ENCODE data around the gene FRMD4B.

Gene FRMD4B

DNA sequence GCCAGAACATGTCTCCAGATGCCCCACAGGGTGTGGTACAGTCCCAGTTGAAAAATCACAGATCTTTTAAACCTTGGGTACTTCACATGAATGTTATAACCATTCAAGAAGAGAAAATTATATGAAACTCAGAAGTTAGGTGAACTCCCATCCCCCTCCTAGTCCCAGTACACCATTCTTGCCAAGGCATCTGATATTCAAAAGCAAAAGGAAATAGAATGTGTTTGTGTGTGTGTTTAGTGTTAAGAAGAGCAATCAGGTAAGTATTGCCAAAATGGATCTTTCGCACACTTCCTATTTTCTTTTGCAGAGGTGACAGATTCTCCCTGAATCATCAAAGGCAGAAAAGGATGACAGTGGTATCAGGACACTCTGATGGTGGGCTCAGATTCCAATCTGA is 219.4 kb downstream of the FRMD4B start:
- DNase-seq, result no peak

DNA sequence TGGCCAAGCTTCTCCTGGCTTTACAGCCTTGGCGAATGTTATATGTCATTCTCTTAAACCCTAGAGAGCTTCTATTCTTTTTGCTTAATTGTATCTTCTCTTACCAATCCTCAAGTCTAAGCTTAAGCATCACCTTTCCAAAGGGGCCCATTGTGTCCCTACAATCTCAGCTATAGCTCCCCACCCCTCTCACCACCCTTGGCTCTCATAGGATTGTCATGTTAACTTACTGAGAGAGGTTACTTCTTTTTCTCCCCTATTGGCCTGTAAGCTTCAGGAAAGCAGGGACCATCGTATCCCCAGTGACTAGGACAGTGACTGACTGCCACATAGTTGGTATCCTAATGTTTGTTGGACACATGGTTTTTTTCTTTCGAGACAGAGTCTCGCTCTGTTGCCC is 220.1 kb downstream of the FRMD4B start:
- DNase-seq, result no peak

DNA sequence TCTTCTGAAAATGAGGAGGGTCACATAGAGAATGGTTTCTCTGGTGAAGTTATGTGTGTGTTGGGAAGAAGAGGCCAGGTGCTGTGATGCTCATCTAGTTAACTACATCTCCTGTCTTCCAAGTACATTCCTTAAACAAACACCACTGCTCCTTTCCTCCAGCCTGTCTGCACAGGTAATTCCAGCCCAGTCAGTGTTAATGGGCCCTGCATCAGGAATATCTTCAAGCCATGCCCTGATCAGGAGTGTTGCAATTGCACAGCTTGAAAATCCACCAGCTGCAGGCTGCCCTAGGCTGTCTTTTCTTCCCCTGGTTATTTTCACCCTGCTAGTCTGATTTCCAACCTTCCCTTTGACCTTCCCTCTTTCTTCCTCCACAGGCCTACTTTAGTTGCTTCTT is 221.6 kb downstream of the FRMD4B start:
- no peak for DNase-seq

DNA sequence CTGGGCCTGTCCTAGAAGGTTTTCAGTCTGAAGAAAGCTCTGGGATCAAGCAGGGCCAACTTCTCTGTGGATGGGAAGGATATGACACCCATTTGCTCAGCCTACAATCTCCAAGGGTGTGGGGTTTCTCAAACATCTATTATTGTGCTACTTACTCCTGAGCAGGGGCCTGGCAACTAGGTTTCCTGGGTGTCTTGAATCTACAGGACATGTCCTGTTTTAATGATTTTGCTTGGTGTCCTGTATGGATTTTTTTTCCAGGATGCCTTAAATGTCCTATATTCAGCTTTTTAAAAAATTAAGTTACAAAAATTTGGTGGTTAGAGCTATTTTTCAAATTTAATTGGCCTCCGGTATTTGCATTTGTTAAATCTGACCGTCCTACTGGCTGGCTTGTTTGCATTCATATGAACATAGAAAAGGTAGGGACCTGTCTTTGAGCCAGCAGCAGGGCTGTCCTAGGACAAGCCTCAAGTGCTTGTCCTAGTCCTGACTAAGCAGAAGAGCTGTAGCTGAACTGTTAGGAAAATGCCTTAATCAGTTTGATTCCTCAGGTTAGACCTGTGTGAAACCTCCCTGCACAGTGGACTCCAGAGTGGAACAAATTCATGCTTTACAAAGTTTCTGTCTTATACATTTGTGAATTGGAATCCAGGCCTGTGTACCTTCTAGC is 223.4 kb downstream of the FRMD4B start:
- DNase-seq, result no peak

DNA sequence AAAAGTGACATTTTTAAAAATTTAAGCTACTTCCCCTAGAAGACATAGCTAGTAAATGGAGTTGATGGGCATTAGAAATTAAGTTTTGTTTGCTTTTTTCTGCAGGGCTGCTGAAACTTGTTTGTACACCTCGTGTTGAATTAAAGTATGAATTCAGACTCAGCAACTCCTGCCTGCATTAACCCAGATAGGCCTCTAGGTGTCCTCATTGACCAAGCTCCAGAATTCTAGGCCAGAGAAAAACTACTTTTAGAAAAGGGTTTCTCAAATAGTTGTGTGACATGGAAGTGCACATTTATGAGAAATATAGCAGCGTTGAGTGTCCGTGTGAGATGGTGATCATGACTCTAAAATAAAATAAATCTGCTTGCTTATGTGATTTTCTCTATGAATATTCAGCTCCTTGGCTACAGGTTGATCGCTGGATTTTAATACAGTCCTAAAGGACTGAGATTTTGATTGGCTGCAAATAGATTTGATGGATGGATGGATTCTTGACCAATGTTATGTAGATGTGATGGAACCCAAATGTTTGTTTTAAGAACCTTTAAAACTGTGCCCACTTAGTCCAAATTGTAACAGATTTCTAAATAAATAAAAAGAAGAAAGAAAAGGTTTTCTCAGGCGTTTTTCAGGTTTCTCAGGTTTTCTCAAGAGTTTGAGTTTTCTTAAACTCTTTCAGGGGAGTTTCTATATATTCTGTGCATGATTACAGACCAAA is 224.1 kb downstream of the FRMD4B start:
- DNase-seq, result peak; percentile 52

DNA sequence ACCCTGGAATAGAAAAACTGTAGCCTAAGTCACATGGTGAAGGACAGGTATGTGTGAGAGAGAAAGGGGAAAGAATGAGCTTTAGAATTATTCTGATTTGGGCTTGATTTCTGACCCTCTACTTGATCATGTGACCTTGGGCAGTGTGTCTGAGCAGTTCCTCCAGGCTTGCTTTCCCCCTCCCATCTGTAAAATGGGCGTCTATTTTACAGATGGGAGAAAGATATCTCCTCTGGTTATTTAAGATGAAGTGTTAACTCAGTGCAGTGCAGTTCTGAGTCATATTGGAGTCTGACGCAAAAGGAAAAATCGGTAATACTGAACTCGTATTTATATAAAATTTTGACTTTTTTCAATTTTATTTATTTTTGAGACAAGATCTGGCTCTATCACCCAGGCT is 225.4 kb downstream of the FRMD4B start:
- DNase-seq, result no peak

DNA sequence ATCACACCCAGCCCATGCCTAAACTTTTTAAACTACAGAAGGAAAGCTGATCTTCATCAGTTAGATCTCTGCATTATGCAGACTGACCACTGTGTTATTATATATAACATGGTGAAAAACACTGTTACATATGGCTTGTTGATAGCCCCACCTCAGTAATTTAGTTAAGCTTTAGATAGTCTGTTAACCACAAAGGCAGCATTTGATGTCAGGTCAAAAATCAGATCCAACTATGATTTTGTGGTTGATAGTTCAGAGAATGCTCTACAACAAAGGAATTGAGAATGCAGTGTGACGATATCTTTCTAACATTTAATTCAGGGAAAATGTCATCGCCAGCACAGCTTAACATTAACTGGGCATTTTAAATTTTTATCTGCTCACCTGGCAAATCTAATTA is 225.8 kb downstream of the FRMD4B start:
- no peak for DNase-seq

DNA sequence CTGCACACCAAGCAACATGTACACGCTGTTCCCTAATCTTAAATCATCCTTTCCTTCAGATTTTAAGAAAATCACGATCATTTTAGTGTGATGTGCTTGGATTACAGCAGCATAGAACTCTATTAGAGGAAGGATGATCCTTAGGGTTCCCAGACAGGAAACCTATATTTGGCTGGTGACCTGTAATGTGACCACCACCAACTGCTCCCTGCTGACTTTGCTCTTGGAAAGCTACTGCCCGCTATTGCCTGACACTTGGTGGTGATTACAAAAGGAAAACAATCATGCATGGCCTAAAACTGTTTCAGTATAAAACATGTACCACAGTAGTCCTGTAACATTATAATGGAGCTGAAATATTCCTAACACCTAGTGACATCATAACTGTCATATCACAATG is 236.3 kb downstream of the FRMD4B start:
- no peak for DNase-seq

DNA sequence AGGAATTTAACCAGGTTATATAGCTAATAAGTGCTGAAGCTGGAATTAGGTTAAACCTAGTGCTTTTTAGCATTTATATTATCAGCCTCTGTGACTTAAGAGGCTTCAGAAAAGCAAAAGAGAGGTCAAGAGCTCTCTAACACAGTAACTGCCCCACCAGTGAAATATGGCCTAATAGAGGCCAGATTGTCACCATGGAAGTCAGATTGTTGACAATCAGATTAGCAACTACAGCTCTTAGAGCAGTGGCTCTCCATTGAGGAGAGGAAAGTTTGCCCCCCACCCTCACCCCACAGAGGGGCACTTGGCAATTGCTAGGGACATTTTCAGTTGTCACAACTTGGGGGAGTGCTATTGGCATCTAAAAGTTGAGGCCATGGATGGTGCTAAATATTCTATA is 240.2 kb downstream of the FRMD4B start:
- no peak for DNase-seq

DNA sequence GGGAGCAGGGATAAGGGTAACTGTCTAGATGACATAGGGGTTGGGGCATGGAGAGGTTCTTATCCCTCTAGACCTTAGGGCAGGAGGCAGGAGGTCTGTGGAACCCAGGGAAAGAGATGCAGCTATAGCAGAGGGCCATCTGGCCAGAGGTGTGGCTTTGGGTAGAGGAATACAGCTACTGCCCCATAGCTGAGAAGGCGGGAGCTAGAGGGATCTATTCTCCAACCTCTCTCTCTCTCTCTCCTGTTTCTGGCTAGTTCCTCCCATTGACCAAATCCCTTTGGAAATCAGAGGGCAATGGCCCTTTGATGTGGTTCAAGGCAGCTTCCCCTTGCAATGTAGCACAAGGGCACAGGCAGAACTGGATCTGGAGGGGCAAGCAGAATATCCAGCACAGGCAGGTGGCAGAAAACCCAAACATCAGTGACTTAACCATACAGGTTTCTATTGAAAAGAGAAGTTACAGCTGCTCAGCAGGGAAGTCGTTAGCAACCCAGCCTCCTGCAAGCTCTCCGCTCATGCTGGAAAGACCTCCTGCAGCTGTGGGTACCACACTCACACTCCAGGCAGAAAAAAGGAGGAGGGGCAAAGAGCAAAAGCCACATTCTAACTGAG is 241.2 kb downstream of the FRMD4B start:
- DNase-seq, result peak; percentile 23

DNA sequence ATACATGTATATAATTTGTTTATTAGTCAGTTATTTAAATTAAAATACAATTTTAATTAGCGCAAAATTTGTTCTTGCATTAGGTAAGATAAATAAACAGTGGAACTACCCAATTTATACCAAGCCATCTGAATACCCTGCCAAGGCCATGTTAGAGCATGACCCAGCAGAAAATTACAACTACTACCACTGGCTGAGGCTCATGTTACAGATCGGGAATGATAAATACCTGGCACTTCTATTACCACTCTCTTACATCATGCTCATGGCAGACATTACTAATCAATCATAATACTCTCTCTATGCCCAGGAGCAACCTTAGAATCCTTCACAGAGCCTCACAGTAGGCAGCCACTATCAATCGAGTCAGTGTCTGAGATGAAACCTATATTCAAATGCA is 242.3 kb downstream of the FRMD4B start:
- peak; percentile 67 for DNase-seq

DNA sequence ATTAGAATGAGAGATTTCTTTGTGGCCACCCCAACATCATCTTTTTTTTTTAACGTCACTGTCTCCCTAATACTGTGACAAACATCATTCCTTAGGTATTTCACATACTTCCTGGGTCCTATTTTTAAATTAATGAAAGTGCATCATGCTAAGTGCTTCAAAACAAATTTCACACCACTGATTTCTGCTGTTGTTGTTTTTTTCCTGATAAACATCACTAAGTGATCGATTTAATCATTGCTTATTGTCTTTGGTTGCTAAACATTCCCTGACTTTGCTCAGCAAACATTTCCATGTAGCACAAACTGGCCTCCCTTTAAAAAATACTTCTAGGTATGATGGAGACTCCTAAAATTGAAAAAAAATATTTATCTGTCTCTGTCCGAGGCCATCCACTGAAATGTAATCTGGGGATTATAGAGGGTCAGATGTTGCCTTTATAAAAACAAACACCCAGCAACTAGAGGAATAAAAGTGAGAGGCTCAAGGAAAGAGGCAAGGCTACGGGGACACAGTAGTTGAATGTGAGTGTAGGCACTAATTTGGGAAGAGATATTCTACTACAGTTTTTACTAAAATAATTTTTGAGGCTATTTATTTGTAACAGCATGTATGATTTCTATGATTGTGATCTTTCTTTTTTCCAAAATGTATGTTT is 243.0 kb downstream of the FRMD4B start:
- no peak for DNase-seq

DNA sequence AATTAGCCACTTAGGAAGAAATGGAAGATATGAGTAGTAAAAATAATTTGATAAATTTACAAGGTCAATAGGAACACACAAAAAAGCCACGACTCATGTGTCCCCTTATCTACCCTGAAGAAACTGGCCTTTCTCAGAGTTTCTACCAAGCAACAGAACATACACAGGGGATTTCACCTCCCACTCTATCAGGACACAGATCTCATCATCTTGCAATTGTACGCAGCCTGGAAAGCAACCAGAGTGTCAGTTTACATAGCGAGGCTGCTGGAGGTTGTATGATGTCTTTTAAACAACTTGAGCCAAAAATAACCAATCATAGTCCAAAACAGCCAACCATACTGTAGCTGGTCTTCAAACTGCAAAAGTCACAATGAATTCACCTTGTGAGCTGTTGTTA is 243.8 kb downstream of the FRMD4B start:
- peak; percentile 3 for DNase-seq

DNA sequence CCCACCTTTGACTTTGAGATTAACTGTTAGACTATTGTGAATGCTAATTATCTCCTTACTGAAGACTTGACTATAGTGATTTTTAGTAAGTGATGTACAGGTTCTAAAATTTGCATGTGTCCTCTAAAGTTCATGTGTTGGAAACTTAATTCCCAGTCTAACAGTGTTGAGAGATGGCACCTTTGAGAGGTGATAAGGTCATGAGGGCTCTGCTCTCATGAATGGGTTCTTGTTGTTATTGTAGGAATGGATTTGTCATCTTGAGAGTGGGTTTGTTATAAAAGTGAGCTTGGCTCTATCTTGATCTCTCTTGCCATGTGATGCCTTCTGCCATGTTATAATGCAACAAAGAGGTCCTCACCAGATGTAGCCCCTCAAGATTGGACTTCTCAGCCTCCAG is 244.6 kb downstream of the FRMD4B start:
- DNase-seq, result no peak

DNA sequence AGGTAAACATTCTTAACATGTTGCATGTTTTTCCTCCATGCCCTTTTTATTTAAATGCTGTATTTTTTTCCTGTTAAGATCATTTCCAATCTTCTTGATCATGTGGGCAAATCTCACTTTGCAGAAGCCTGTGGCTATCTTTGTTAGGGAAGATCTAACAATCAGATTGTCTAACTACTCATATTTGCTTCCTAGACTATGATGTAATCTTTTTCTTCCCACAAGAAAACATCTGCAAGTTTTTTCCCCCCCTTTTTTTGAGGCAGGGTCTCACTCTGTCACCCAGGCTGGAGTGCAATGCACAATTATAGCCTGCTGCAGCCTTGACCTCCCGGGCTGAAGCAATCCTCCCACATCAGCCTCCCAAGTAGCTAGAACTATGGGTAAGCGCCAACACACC is 248.5 kb downstream of the FRMD4B start:
- DNase-seq, result no peak

DNA sequence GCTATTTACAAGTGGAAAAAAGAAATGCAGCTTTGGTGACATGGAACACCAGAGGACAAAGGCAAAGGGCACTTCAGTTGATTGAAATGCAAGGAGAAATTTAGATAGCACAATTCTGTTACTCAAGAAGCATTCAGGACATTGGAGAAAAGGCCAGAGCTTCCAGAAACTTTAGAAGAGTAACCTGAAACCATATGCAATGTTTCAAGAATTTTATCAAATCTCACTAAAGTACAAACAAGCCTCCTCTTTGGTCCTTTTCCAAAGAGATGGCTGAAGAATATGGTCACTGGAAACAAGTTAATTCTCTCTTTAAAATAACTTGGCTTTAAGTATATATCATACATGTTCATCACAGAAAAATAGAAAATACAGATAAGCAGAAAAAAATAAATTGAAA is 248.9 kb downstream of the FRMD4B start:
- no peak for DNase-seq

DNA sequence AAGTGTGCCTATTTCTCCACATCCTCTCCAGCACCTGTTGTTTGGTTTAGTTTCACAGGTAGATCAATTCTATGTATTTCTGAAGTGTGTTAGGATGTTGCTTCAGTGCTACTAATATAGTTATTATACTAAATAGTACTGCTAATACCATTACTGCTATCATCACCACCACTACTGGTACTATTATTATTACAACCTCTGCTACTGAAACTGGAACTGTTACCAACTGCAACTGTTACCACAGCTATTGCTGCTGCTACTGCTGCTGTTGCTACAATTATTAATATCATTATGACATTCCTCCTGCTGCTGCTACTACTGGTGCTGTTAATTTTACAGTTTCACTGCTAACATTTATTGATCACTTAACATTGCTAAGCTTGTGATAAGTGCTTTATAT is 255.2 kb downstream of the FRMD4B start:
- DNase-seq, result no peak

DNA sequence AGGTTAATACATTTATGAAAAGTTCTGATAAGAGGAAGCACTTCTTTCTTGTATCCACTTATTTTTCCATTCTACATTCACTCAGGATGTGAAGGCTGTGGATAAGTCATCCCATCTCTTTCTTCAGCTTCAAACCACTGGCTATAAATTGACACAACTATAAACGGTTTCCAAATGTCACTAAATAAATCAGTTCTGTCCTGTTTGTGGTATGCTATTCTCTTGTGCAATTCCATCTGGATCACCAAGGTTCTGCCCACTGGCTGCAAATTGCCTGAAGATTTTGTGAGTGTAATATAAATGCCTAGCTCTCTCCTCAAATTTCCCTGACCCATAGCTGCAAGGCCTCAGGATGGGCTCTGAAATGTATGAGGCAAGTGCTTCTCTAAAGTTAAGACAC is 256.4 kb downstream of the FRMD4B start:
- DNase-seq, result no peak

DNA sequence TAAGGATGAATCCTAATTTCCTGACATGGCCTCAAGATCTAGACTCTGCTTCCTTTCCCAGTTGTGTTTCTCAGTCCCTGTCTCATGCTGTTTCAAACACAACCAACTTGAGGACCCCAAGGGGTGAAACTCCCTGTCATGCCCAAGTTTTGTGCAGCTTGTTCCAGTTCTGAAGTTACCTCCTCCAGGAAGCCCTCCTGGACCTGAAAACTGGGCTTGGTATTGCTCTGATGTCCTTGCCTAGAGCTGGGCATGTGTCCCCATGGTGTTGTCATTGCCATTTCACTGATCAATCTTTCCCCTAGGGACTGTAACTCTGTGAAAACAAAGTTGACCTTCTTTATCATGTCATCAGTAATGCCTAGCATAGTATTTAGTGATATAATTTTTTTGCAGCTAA is 257.4 kb downstream of the FRMD4B start:
- DNase-seq, result no peak

DNA sequence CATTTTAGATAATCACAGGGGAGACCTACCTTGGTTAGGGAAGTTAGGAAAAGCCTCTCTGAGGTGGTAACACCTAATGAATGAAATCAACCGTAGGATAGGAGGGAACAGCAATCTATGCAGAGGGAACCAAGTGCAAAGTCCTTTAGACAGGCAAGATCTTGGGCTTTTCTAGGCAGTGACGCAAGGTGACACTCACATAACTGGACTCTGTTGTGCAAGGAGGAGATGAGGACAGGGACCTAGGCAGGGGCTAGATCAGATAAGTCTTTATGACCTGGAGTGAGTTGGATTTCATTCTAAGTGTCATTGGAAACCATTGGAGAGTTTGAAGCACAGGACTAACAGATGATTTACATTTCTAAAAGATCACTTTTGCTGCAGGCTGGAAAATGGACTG is 258.9 kb downstream of the FRMD4B start:
- no peak for DNase-seq

DNA sequence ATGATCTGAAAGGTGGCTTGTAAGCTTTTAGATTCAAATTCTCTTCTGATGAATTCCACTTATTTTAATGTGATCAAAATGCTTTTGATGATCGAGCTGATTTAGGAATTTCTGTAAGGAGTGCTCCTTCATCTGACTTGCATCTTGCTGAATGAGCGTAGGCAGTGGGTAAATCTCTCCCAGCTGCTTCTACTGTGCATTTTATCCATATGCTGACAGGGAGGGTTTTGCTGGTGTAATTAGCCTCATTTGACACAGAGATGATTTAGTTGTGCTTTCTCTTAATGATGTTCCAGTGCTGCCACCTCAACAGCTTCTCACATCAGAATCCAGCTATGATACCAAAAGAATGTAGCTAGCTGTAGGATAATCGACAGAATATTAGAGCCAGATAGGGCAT is 259.7 kb downstream of the FRMD4B start:
- DNase-seq, result no peak

DNA sequence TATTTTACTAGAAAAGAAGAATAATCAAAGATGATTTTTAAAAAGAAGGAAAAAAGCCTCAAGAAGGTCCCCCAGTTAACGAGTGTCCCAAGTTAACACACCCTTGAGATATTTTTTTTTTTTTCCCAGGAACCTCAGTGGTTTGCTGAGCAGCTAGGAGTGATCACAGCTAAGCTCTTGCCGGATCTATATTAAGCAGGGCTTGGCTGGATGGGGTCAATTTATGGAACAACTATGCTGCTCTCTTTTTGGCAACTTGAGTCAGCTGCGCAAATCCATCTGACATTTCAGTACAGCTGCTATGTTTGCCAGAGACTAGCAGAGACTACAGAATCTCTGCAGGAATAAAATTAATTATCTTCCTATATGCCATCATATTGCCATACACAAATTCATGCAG is 263.5 kb downstream of the FRMD4B start, which contains the start of gene LMOD3:
TSS of gene LMOD3 (minus strand) at position 193 of the 400 bp plus-strand sequence. CDS start 209 bp downstream, outside the sequence.
- DNase-seq, result no peak

DNA sequence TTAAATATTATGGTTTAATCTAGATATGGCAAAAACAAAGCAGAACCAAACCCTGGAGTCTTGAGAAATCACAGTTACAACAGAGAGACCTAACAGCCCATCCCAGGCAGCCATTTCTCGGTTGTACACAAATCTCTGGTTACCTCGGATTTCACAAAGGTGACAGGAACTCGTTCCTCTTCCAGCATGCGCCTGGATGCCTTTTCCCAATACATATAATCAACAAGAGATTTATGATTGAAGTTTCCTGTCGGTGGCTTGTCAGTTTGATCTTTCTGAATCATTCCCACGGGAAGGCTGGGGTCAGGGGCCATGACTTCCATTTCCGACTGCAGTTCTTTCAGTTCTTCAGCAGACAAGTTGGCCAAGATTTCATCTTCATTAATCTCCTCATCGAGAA is 263.9 kb downstream of the FRMD4B start:
- no peak for DNase-seq

DNA sequence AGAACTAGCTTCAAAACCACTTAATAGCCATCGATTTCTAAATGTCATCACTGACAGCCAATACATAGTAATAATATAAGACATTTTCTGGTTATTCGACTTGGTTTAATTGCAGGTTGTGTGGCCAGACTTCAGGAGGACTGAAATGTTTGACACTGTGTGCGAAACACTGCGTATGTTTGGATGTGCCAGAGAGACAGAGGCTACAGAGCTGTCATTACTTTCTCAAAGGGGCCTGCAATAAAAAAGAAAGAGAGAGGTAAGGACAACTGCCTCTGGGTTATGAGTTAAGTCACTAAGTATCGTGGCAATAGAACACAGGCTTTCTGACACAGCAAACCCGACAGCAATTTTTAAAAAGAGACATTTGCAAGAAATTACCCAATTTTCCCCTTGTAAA is 264.4 kb downstream of the FRMD4B start:
- DNase-seq, result no peak
